Neural cell (in vitro differentiated cells): ENCODE results near the gene HEATR9. TPM values are rescaled to one million over a fixed set of nuclear protein-coding genes. Genes with fewer than 3 reads are reported as not detected.

ENCODE experiments used
- H2AFZ ChIP-seq: fragments of 200-600, 300-800 bp; sonication (generic), shearing (Covaris generic); 2 replicates; pipeline ENCODE4 v1.6.0; 2014; ENCODE audit warnings: low read depth, mild to moderate bottlenecking, antibody characterized with exemption, low read length, moderate library complexity
- H3F3A ChIP-seq: fragments of 200-600 bp; shearing (Covaris generic); 2 replicates; pipeline ENCODE4 v1.6.1; 2016; ENCODE audit warnings: mild to moderate bottlenecking, moderate library complexity, mixed read lengths, antibody characterized with exemption, low read length; ENCODE audit not compliant: insufficient read depth, poor library complexity, severe bottlenecking
- H3K27ac ChIP-seq: fragments of 200-600, 300-800 bp; sonication (generic), shearing (Covaris generic); 2 replicates; pipeline ENCODE4 v1.5.1; 2014; ENCODE audit warnings: mild to moderate bottlenecking, low read length, moderate library complexity
- H3K27me3 ChIP-seq: fragments of 300-800, 200-600 bp; sonication (generic), shearing (Covaris generic); 2 replicates; pipeline ENCODE4 v1.6.0; 2014; ENCODE audit warnings: mild to moderate bottlenecking, low read depth, low read length, moderate library complexity; ENCODE audit not compliant: insufficient read depth
- H3K36me3 ChIP-seq: fragments of 300-800, 200-600 bp; sonication (generic), shearing (Covaris generic); 2 replicates; pipeline ENCODE4 v1.5.1; 2014; ENCODE audit warnings: mild to moderate bottlenecking, antibody characterized with exemption, low read length, moderate library complexity; ENCODE audit not compliant: insufficient read depth
- H3K4me2 ChIP-seq: fragments of 300-800, 200-600 bp; sonication (generic), shearing (Covaris generic); 2 replicates; pipeline ENCODE4 v1.6.0; 2014; ENCODE audit warnings: mild to moderate bottlenecking, low read length
- H3K4me3 ChIP-seq: fragments of 300-800, 200-600 bp; sonication (generic), shearing (Covaris generic); 2 replicates; pipeline ENCODE4 v1.5.1; 2014; ENCODE audit warnings: mild to moderate bottlenecking, low read length, moderate library complexity
- H3K79me2 ChIP-seq: fragments of 200-600 bp; shearing (Covaris generic); replicated peaks from 2 replicates; pipeline ENCODE4 v1.6.0; 2014; ENCODE audit warnings: mild to moderate bottlenecking, low read length, moderate library complexity; ENCODE audit not compliant: insufficient read depth
- H3K9ac ChIP-seq: fragments of 300-800, 200-600 bp; sonication (generic), shearing (Covaris generic); 2 replicates; pipeline ENCODE4 v1.6.1; 2016; ENCODE audit warnings: mild to moderate bottlenecking, low read length, mixed read lengths
- H3K9me2 ChIP-seq: fragments of 200-600 bp; shearing (Covaris generic); 2 replicates; pipeline ENCODE4 v1.6.1; 2016; ENCODE audit warnings: mild to moderate bottlenecking, low read length, mixed read lengths; ENCODE audit not compliant: insufficient read depth
- H3K9me3 ChIP-seq: fragments of 200-600, 300-800 bp; sonication (generic), shearing (Covaris generic); 2 replicates; pipeline ENCODE4 v1.6.1; 2016; ENCODE audit warnings: mild to moderate bottlenecking, mixed run types, low read length, moderate library complexity, mixed read lengths
- H4K20me1 ChIP-seq: fragments of 200-600 bp; shearing (Covaris generic); 2 replicates; pipeline ENCODE4 v1.6.1; 2016; ENCODE audit warnings: mild to moderate bottlenecking, mixed run types; ENCODE audit not compliant: insufficient read depth
- EP300 ChIP-seq: fragments of 450-650 bp; conservative IDR thresholded peaks from 2 replicates; pipeline ENCODE4 v1.6.1; 2014; ENCODE audit warnings: antibody characterized with exemption, mild to moderate bottlenecking, moderate library complexity; ENCODE audit not compliant: poor library complexity, severe bottlenecking
- EZH2 ChIP-seq: fragments of 200-600, 300-800 bp; shearing (Covaris generic), sonication (generic); IDR thresholded peaks from 2 replicates; pipeline ENCODE4 v1.6.1; 2014; ENCODE audit warnings: antibody characterized with exemption, low read length, borderline replicate concordance, mild to moderate bottlenecking; ENCODE audit not compliant: insufficient read depth, poor library complexity, severe bottlenecking
- MXI1 ChIP-seq: fragments of 450-650 bp; conservative IDR thresholded peaks from 2 replicates; pipeline ENCODE4 v1.6.1; 2014; ENCODE audit warnings: antibody characterized with exemption, mild to moderate bottlenecking; ENCODE audit not compliant: poor library complexity, severe bottlenecking
- POLR2AphosphoS5 ChIP-seq: IDR thresholded peaks from 2 replicates; pipeline ENCODE4 v1.6.1; 2012
- RAD21 ChIP-seq: fragments of 450-650 bp; conservative IDR thresholded peaks from 2 replicates; pipeline ENCODE4 v1.6.1; 2014; ENCODE audit warnings: antibody characterized with exemption, mild to moderate bottlenecking, moderate library complexity
- REST ChIP-seq: IDR thresholded peaks from 2 replicates; pipeline ENCODE4 v1.6.1; 2012; ENCODE audit warnings: borderline replicate concordance
- SMC3 ChIP-seq: fragments of 450-650 bp; conservative IDR thresholded peaks from 2 replicates; pipeline ENCODE4 v1.6.1; 2014; ENCODE audit warnings: antibody characterized with exemption, mild to moderate bottlenecking, moderate library complexity; ENCODE audit not compliant: poor library complexity
- TAF1 ChIP-seq: IDR thresholded peaks from 2 replicates; pipeline ENCODE4 v1.6.1; 2012; ENCODE audit warnings: low read depth
- polyA plus RNA-seq: library from polyadenylated mRNA; depleted of rRNA; stranded (reverse); fragments of >200 nt; gene quantifications from 2 replicates; pipeline ENCODE4 v1.2.3, GENCODE V29; 2014
- TF ChIP-seq, protein P1 (sequence below): fragments of 450-650 bp; IDR thresholded peaks from 2 replicates; pipeline ENCODE4 v1.5.1; 2014; ENCODE audit warnings: antibody characterized with exemption, mild to moderate bottlenecking, moderate library complexity; ENCODE audit not compliant: poor library complexity, severe bottlenecking

Gene HEATR9
- polyA plus RNA-seq, 1 donor from 2014 or later, result not detected

GRCh38 chr17:35877345-35878029 is 8.8 kb upstream of the HEATR9 start:
- Histone ChIP-seq H3K36me3 (no peaks in the 10 kb centered on the region), H3K9me3 (no peaks in the 10 kb centered on the region), H3K27me3 (no peaks in the 10 kb centered on the region), H3K9me2 (no peaks in the 10 kb centered on the region), H3F3A (no peaks in the 10 kb centered on the region), H4K20me1 (no peaks in the 10 kb centered on the region), H3K27ac (no peak overlapping the region), H3K4me2 (no peak overlapping the region), H2AFZ (no peak overlapping the region), H3K4me3 (no peak overlapping the region), H3K9ac (no peak overlapping the region), H3K79me2 (no peaks in the 10 kb centered on the region)
- TF ChIP-seq REST (no peak), POLR2AphosphoS5 (no peak), EP300 (no peak), SMC3 (no peak), MXI1 (no peak), EZH2 (no peak), TAF1 (no peak), RAD21 (no peak)
- TF ChIP-seq, protein P1, sequence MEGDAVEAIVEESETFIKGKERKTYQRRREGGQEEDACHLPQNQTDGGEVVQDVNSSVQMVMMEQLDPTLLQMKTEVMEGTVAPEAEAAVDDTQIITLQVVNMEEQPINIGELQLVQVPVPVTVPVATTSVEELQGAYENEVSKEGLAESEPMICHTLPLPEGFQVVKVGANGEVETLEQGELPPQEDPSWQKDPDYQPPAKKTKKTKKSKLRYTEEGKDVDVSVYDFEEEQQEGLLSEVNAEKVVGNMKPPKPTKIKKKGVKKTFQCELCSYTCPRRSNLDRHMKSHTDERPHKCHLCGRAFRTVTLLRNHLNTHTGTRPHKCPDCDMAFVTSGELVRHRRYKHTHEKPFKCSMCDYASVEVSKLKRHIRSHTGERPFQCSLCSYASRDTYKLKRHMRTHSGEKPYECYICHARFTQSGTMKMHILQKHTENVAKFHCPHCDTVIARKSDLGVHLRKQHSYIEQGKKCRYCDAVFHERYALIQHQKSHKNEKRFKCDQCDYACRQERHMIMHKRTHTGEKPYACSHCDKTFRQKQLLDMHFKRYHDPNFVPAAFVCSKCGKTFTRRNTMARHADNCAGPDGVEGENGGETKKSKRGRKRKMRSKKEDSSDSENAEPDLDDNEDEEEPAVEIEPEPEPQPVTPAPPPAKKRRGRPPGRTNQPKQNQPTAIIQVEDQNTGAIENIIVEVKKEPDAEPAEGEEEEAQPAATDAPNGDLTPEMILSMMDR, result no peak

GRCh38 chr17:35876534-35876933 is 7.8 kb upstream of the HEATR9 start:
- no peaks in the 10 kb centered on the region for H3K9me2 ChIP-seq
- H3F3A ChIP-seq, result no peaks in the 10 kb centered on the region
- H3K9me3 ChIP-seq, result no peaks in the 10 kb centered on the region
- H4K20me1 ChIP-seq, result no peaks in the 10 kb centered on the region
- TF ChIP-seq RAD21, result no peak
- TF ChIP-seq EP300, result no peak
- H3K4me2 ChIP-seq, result no peak overlapping the region
- no peak overlapping the region for H2AFZ ChIP-seq
- no peak overlapping the region for H3K27ac ChIP-seq
- no peak overlapping the region for H3K9ac ChIP-seq
- H3K4me3 ChIP-seq, result no peak overlapping the region
- H3K79me2 ChIP-seq, result no peaks in the 10 kb centered on the region
- no peaks in the 10 kb centered on the region for H3K27me3 ChIP-seq
- H3K36me3 ChIP-seq, result no peaks in the 10 kb centered on the region

- Histone ChIP-seq H3K79me2 (no peaks in the 10 kb centered on the region), H3K9me3 (no peaks in the 10 kb centered on the region), H3K27ac (no peak overlapping the region), H2AFZ (no peak overlapping the region), H3K27me3 (no peaks in the 10 kb centered on the region), H3K4me2 (no peak overlapping the region), H4K20me1 (no peaks in the 10 kb centered on the region), H3F3A (no peaks in the 10 kb centered on the region), H3K9ac (no peak overlapping the region), H3K9me2 (no peaks in the 10 kb centered on the region), H3K36me3 (no peaks in the 10 kb centered on the region), H3K4me3 (no peak overlapping the region)
- TF ChIP-seq POLR2AphosphoS5 (no peak), SMC3 (no peak), REST (no peak), TAF1 (no peak), MXI1 (no peak), RAD21 (no peak), EZH2 (no peak), EP300 (no peak)
- TF ChIP-seq, protein P1, result no peak
Observed at GRCh38 chr17:35875800-35876139, 7.1 kb upstream of the HEATR9 start.
